A673 (cell line): Measurements from ENCODE around the gene CMTM8. TPM values are rescaled to one million over a fixed set of nuclear protein-coding genes. Genes with fewer than 3 reads are reported as not detected.

Experiments
- BruUV-seq: library from RNA; stranded (reverse); fragments of 400-500 nt; replicated peaks from 2 replicates; lab custom pipeline; 2021; lab: Mats Ljungman, UMichigan
- CTCF ChIA-PET: fragments of 300-600 bp; sonication (Branson Sonifier 250); formaldehyde crosslinking; loops from one replicate; lab custom pipeline; 2022; ENCODE audit warnings: antibody characterized with exemption; lab: Charles Lee
- POLR2A ChIA-PET: fragments of 300-600 bp; sonication (Branson Sonifier 250); formaldehyde crosslinking; loops from one replicate; lab custom pipeline; 2022; ENCODE audit warnings: antibody characterized with exemption; ENCODE audit not compliant: low non-redundant PET; lab: Charles Lee
- DNase-seq: peaks from one replicate; pipeline ENCODE4 v3.0.0-alpha.2; 2015; ENCODE audit warnings: low spot score
- H3K27ac ChIP-seq: fragments of 200-600 bp; sonication (generic); 2 replicates; pipeline ENCODE4 v1.5.1; 2016; ENCODE audit warnings: mixed run types, low read depth, mild to moderate bottlenecking, mixed read lengths, antibody characterized with exemption, low read length; ENCODE audit not compliant: poor library complexity, severe bottlenecking
- H3K27me3 ChIP-seq: fragments of 200-600 bp; sonication (generic); replicated peaks from 2 replicates; pipeline ENCODE4 v1.6.1; 2017; ENCODE audit warnings: mixed run types, low read depth, mild to moderate bottlenecking, mixed read lengths, antibody characterized with exemption, low read length; ENCODE audit not compliant: insufficient read depth, poor library complexity
- H3K36me3 ChIP-seq: fragments of 200-600 bp; sonication (generic); 2 replicates; pipeline ENCODE4 v1.6.1; 2016; ENCODE audit warnings: mixed run types, mild to moderate bottlenecking, mixed read lengths, antibody characterized with exemption, low read length; ENCODE audit not compliant: insufficient read depth, poor library complexity, severe bottlenecking
- H3K4me1 ChIP-seq: fragments of 200-600 bp; sonication (generic); 2 replicates; pipeline ENCODE4 v1.6.1; 2017; ENCODE audit warnings: mixed run types, mild to moderate bottlenecking, mixed read lengths, antibody characterized with exemption, low read length; ENCODE audit not compliant: insufficient read depth, poor library complexity, severe bottlenecking
- H3K4me3 ChIP-seq: fragments of 200-600 bp; sonication (generic); 2 replicates; pipeline ENCODE4 v1.5.1; 2016; ENCODE audit warnings: low read depth, mixed run types, mild to moderate bottlenecking, mixed read lengths, low read length; ENCODE audit not compliant: poor library complexity, severe bottlenecking
- H3K9me3 ChIP-seq: fragments of 200-600 bp; sonication (generic); 2 replicates; pipeline ENCODE4 v1.6.1; 2016; ENCODE audit warnings: mixed run types, low read depth, mild to moderate bottlenecking, mixed read lengths, antibody characterized with exemption, low read length; ENCODE audit not compliant: poor library complexity, severe bottlenecking
- CTCF ChIP-seq: fragments of 300-800, 200-600 bp; sonication (generic); conservative IDR thresholded peaks from 2 replicates; pipeline ENCODE4 v1.5.1; 2017; ENCODE audit warnings: low read depth, mild to moderate bottlenecking, antibody characterized with exemption, low read length, moderate library complexity, mixed read lengths
- EZH2 ChIP-seq: fragments of 200-600 bp; sonication (generic); IDR thresholded peaks from 2 replicates; pipeline ENCODE4 v1.6.1; 2017; ENCODE audit warnings: borderline replicate concordance, low read depth, mild to moderate bottlenecking, mixed read lengths, antibody characterized with exemption, low read length; ENCODE audit not compliant: poor library complexity, severe bottlenecking
- intact Hi-C: fragments of 100-400 bp; cut with micrococcal nuclease; formaldehyde crosslinking; loops from one replicate; pipeline ENCODE4 v1.10.0; 2022; ENCODE audit not compliant: unreplicated experiment
- total RNA-seq: library from RNA; stranded (reverse); gene quantifications from 2 replicates; pipeline ENCODE4 v1.2.3, GENCODE V29; 2021

Gene CMTM8
- total RNA-seq, 1 experiment from 2014 or later: 2.1 TPM

- Histone ChIP-seq H3K27me3 (peaks cover 11% of the 10 kb centered on the region), H3K9me3 (no peaks in the 10 kb centered on the region), H3K4me3 (no peak overlapping the region), H3K4me1 (peaks cover 2% of the 10 kb centered on the region), H3K27ac (no peak overlapping the region), H3K36me3 (no peaks in the 10 kb centered on the region)
- ChIA-PET CTCF (no interaction called here), POLR2A (no interaction called here)
- TF ChIP-seq CTCF: no peak
- no peak for TF ChIP-seq EZH2
- intact Hi-C loops: no loop called here
- no TSS peak for BruUV-seq
- DNase-seq: no peak
Measured at GRCh38 chr3:32406486-32407408, 168.3 kb downstream of the CMTM8 start.

- ChIA-PET CTCF (interaction anchor here (0.5 kb wide), 1 partner anchor 664 kb away, joined by 3 read pairs; no protein-coding TSS in a partner anchor), POLR2A (no interaction called here)
- intact Hi-C loops: no loop called here
- H3K27me3 ChIP-seq: peaks cover 17% of the 10 kb centered on the region
- no peak overlapping the region for H3K4me3 ChIP-seq
- no peak overlapping the region for H3K27ac ChIP-seq
- BruUV-seq: no TSS peak
- no peaks in the 10 kb centered on the region for H3K9me3 ChIP-seq
- H3K4me1 ChIP-seq: no peaks in the 10 kb centered on the region
- H3K36me3 ChIP-seq: no peaks in the 10 kb centered on the region
- TF ChIP-seq EZH2 (no peak), CTCF (no peak)
- no peak for DNase-seq
Measured at GRCh38 chr3:32410367-32411246, 172.1 kb downstream of the CMTM8 start.

GRCh38 chr3:32411442-32411841, 173.0 kb downstream of the CMTM8 start:
- no peak for DNase-seq
- no TSS peak for BruUV-seq
- H3K9me3 ChIP-seq: no peaks in the 10 kb centered on the region
- intact Hi-C loops: no loop called here
- POLR2A ChIA-PET: no interaction called here
- peaks cover 17% of the 10 kb centered on the region for H3K27me3 ChIP-seq
- H3K4me3 ChIP-seq: no peak overlapping the region
- no peaks in the 10 kb centered on the region for H3K4me1 ChIP-seq
- CTCF ChIA-PET: no interaction called here
- TF ChIP-seq CTCF (no peak), EZH2 (no peak)
- no peak overlapping the region for H3K27ac ChIP-seq
- H3K36me3 ChIP-seq: no peaks in the 10 kb centered on the region
